ENCODE measurements around the gene FAM193B. TPM values are rescaled to one million over a fixed set of nuclear protein-coding genes. Genes with fewer than 3 reads are reported as not detected.

FAM193B gene
- total RNA-seq, 1 donor from 2014 or later, result 227 TPM

- no peak for TF ChIP-seq CTCF (IDR thresholded peaks at IDR 0.05; ENCODE audit: partially characterized antibody, unreplicated experiment)
- Mint-ChIP-seq H3K4me3 (ENCODE audit: unreplicated experiment) (no peak overlapping the region), H3K9me3 (ENCODE audit: unreplicated experiment) (peaks cover 27% of the 10 kb centered on the region), H3K36me3 (ENCODE audit: unreplicated experiment) (no peaks in the 10 kb centered on the region), H3K4me1 (ENCODE audit: low read depth, unreplicated experiment) (peaks cover 45% of the 10 kb centered on the region), H3K27me3 (ENCODE audit: unreplicated experiment) (peaks cover 29% of the 10 kb centered on the region), H3K27ac (ENCODE audit: unreplicated experiment) (peak overlapping the region; percentile 67)
- no peak for DNase-seq
Measured at GRCh38 chr5:177479774-177480173, 74.6 kb downstream of the FAM193B start.

- Mint-ChIP-seq H3K36me3 (ENCODE audit: unreplicated experiment) (no peaks in the 10 kb centered on the region), H3K27me3 (ENCODE audit: unreplicated experiment) (peaks cover 29% of the 10 kb centered on the region), H3K9me3 (ENCODE audit: unreplicated experiment) (peaks cover 27% of the 10 kb centered on the region), H3K27ac (ENCODE audit: unreplicated experiment) (peak overlapping the region; percentile 75), H3K4me1 (ENCODE audit: low read depth, unreplicated experiment) (peaks cover 45% of the 10 kb centered on the region), H3K4me3 (ENCODE audit: unreplicated experiment) (peak overlapping the region; percentile 63)
- TF ChIP-seq CTCF (IDR thresholded peaks at IDR 0.05; ENCODE audit: partially characterized antibody, unreplicated experiment), result no peak
- no peak for DNase-seq
Measured at GRCh38 chr5:177478711-177479646, 75.4 kb downstream of the FAM193B start.

- no peaks in the 10 kb centered on the region for H3K36me3 Mint-ChIP-seq (ENCODE audit: unreplicated experiment)
- H3K4me3 Mint-ChIP-seq (ENCODE audit: unreplicated experiment), result peak overlapping the region; percentile 38
Measured at GRCh38 chr5:177477701-177478477, 76.5 kb downstream of the FAM193B start.

GRCh38 chr5:177476531-177477233, 77.7 kb downstream of the FAM193B start:
- Mint-ChIP-seq H3K27ac (ENCODE audit: unreplicated experiment) (peak overlapping the region; percentile 62), H3K9me3 (ENCODE audit: unreplicated experiment) (peaks cover 35% of the 10 kb centered on the region), H3K4me3 (ENCODE audit: unreplicated experiment) (no peak overlapping the region), H3K4me1 (ENCODE audit: low read depth, unreplicated experiment) (peaks cover 39% of the 10 kb centered on the region), H3K36me3 (ENCODE audit: unreplicated experiment) (no peaks in the 10 kb centered on the region), H3K27me3 (ENCODE audit: unreplicated experiment) (peaks cover 32% of the 10 kb centered on the region)
- no peak for DNase-seq
- no peak for TF ChIP-seq CTCF (IDR thresholded peaks at IDR 0.05; ENCODE audit: partially characterized antibody, unreplicated experiment)

More at GRCh38 chr5:177477701-177478477, 76.5 kb downstream of the FAM193B start:
- peaks cover 28% of the 10 kb centered on the region for H3K9me3 Mint-ChIP-seq (ENCODE audit: unreplicated experiment)
- no peak for TF ChIP-seq CTCF (IDR thresholded peaks at IDR 0.05; ENCODE audit: partially characterized antibody, unreplicated experiment)
- H3K27ac Mint-ChIP-seq (ENCODE audit: unreplicated experiment), result peak overlapping the region; percentile 79
- H3K27me3 Mint-ChIP-seq (ENCODE audit: unreplicated experiment), result peaks cover 28% of the 10 kb centered on the region
- no peak for DNase-seq
- H3K4me1 Mint-ChIP-seq (ENCODE audit: low read depth, unreplicated experiment), result peaks cover 39% of the 10 kb centered on the region
